A549 treated with Hydrocortisone at 1 μM for 4 hours (cell line): Measurements from ENCODE around the gene SLC8A3. TPM values are rescaled to one million over a fixed set of nuclear protein-coding genes. Genes with fewer than 3 reads are reported as not detected.

Source experiments
- total RNA-seq: library from RNA; stranded (reverse); fragments of 200-300 nt; extraction: Qiagen RNA extraction; gene quantifications from 5 replicates; pipeline ENCODE4 v1.2.3, GENCODE V29; 2022

The SLC8A3 gene
- total RNA-seq = not detected in 5 replicates

GRCh38 chr14:70188659-70189455 lies at the start of gene SLC8A3:
SLC8A3 (minus strand) TSS chr14:70188951; CDS start chr14:70168422, 20,529 bp downstream.

Other genes starting within 250 kb of the SLC8A3 start
- 55.4 to 69.1 TPM (median 59.0 TPM) in 5 replicates for gene COX16, start 170.7 kb upstream of the SLC8A3 start, total RNA-seq
- gene SYNJ2BP, start 228.1 kb upstream of the SLC8A3 start, total RNA-seq = 8.2 to 11.6 TPM (median 10.2 TPM) in 5 replicates